Transverse colon (tissue), 3 donors: ENCODE results near the gene ZNF45.

Source experiments
- POLR2A ChIP-seq: fragments of 450-650 bp; IDR thresholded peaks from one replicate; pipeline ENCODE4 v1.6.1; 2016; ENCODE audit warnings: antibody characterized with exemption, mild to moderate bottlenecking, moderate library complexity
- TF ChIP-seq, protein P1 (sequence below), 5 experiments: fragments of 200-600 bp in 3 of 5; fragments of 450-650 bp in 2 of 5; sonication (generic) in 3 of 5; IDR thresholded peaks; 1 replicate in 2 of 5; 2 replicates in 3 of 5; pipeline ENCODE4 v1.5.1; 2016 to 2017; ENCODE audit warnings: antibody characterized with exemption in 5 of 5, inconsistent platforms in 3 of 5, mild to moderate bottlenecking in 2 of 5, moderate library complexity in 1 of 5

- TF ChIP-seq, protein P1, sequence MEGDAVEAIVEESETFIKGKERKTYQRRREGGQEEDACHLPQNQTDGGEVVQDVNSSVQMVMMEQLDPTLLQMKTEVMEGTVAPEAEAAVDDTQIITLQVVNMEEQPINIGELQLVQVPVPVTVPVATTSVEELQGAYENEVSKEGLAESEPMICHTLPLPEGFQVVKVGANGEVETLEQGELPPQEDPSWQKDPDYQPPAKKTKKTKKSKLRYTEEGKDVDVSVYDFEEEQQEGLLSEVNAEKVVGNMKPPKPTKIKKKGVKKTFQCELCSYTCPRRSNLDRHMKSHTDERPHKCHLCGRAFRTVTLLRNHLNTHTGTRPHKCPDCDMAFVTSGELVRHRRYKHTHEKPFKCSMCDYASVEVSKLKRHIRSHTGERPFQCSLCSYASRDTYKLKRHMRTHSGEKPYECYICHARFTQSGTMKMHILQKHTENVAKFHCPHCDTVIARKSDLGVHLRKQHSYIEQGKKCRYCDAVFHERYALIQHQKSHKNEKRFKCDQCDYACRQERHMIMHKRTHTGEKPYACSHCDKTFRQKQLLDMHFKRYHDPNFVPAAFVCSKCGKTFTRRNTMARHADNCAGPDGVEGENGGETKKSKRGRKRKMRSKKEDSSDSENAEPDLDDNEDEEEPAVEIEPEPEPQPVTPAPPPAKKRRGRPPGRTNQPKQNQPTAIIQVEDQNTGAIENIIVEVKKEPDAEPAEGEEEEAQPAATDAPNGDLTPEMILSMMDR (IDR thresholded peaks at IDR 0.05), result no peak
- no peak for TF ChIP-seq POLR2A
Measured at GRCh38 chr19:43895727-43896308, 39.3 kb downstream of the ZNF45 start.
